ENCODE measurements around the gene EVC.
A peak's percentile ranks its signal among the peaks of the same experiment; 100 is the strongest.

EVC gene

DNA sequence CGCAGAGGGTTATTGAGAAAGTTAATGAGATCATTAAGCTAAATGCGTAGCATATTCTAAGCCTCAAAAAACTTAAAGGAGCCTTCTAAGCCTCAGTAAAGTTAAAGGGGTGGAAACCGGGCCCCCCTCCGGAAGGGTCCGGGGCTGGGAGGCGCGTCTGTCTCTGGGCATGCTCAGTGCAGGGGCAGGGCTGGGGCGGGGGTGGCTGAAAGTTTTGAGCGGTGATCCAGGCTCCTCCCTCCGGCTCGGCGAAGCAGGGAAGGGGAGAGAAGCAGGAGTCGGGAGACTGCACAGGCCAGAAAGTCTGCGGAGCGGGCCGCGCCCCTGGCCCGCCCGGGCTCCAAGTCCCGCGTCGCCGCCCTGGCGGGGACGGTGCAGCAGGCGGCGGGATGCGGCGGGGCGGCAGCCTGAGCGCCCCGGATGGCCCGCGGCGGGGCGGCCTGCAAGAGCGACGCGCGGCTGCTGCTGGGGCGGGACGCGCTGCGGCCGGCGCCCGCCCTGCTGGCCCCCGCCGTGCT is at the start of gene EVC:
Gene EVC (plus strand): TSS at position 241 of the 518 bp plus-strand sequence. CDS start 180 bp downstream, at position 421.
- H3K4me3 Mint-ChIP-seq = peak within 1 kb of the TSS; percentile 55
- peaks cover 52% of the 10 kb centered on the region for H3K27me3 Mint-ChIP-seq
- peaks cover 21% of the 10 kb centered on the region for H3K4me1 Mint-ChIP-seq (ENCODE audit: low read depth)
- H3K9me3 Mint-ChIP-seq = peaks cover 17% of the 10 kb centered on the region
- H3K27ac Mint-ChIP-seq = no peak within 1 kb of the TSS
- peaks cover 4% of the 10 kb centered on the region for H3K36me3 Mint-ChIP-seq (ENCODE audit: low read depth)

DNA sequence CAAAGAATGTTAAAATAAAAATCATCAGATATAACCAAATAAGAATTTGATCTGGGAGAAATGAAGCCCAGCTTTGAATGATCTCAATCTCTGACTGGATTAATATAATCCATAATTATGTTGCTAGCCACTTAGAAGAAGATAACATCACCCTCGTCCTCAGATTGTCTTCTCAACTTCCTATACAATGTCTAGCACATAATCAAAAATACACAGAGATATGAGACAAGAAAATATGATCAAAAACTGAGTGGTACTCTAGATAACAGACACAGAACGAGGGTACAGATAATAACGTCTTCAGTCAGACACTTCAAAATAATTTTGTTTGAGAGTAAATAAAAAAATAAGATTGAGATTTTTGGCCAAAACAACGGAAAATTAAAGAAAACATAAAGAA is 49.8 kb upstream of the EVC start:
- peaks cover 15% of the 10 kb centered on the region for H3K9me3 Mint-ChIP-seq
- peaks cover 4% of the 10 kb centered on the region for H3K36me3 Mint-ChIP-seq (ENCODE audit: low read depth)
- H3K4me3 Mint-ChIP-seq = no peak overlapping the region
- H3K27ac Mint-ChIP-seq = no peak overlapping the region
- no peaks in the 10 kb centered on the region for H3K4me1 Mint-ChIP-seq (ENCODE audit: low read depth)
- H3K27me3 Mint-ChIP-seq = peaks cover 4% of the 10 kb centered on the region

DNA sequence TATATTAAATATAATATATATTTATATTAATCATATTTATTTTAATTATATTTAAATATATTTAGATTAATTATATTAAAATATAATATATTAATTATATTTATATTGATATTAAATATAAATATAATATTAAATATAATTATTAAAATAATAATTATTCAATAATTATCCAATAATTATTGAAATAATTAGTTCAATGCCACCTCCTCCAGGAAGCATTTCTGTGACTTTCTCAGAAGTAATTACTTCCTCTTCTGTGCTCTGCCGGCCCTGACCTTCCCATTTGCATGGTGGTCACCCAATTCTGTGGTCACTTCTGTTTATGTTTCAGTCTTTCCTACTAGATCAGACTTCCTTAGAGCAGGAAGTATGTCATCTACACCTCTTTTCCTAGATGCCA is 48.4 kb upstream of the EVC start:
- peaks cover 4% of the 10 kb centered on the region for H3K27me3 Mint-ChIP-seq
- no peak overlapping the region for H3K27ac Mint-ChIP-seq
- no peaks in the 10 kb centered on the region for H3K4me1 Mint-ChIP-seq (ENCODE audit: low read depth)
- H3K9me3 Mint-ChIP-seq = peaks cover 15% of the 10 kb centered on the region
- no peak overlapping the region for H3K4me3 Mint-ChIP-seq
- peaks cover 4% of the 10 kb centered on the region for H3K36me3 Mint-ChIP-seq (ENCODE audit: low read depth)

DNA sequence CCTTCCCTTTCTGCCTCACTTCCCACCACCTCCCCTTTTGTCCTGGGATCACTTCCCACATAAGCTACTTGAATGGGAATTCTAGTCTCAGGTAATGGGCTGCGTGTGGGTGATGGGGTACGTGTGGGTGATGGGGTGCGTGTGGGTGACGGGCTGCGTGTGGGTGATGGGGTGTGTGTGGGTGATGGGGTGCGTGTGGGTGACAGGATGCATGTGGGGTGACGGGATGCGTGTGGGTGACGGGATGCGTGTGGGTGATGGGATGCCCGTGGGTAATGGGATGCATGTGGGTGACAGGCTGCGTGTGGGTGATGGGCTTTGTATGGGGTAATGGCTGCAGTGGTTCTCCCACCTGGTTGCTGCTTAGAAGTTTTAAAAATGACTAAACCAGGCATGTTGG is 46.2 kb upstream of the EVC start:
- Mint-ChIP-seq H3K27ac (no peak overlapping the region), H3K9me3 (peaks cover 24% of the 10 kb centered on the region), H3K4me1 (ENCODE audit: low read depth) (no peaks in the 10 kb centered on the region)

DNA sequence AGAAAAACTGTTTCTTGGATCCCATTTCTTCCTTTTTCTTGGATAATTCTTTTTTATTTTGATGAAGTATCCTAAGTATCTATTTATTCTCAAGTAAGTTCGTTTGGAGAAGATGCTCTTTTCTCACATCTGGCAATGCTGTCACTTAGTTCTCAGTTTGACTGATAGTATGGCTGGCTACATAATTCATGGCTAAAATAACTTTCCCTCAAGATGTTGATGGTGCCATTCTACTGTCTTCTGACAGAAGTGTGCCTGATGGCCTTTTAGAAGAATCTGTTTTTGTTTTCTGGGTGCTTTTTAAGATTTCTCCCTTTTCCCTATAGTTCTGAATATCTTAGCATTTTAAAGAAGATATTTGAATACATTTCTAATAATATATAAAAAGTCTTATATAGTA is 44.3 kb upstream of the EVC start:
- Mint-ChIP-seq H3K4me1 (ENCODE audit: low read depth) (no peaks in the 10 kb centered on the region), H3K36me3 (ENCODE audit: low read depth) (peaks cover 4% of the 10 kb centered on the region), H3K27ac (no peak overlapping the region), H3K9me3 (peaks cover 17% of the 10 kb centered on the region), H3K27me3 (no peaks in the 10 kb centered on the region), H3K4me3 (no peak overlapping the region)

More for the DNA sequence above, 46.2 kb upstream of the EVC start:
- H3K4me3 Mint-ChIP-seq = no peak overlapping the region
- H3K27me3 Mint-ChIP-seq = no peaks in the 10 kb centered on the region
- H3K36me3 Mint-ChIP-seq (ENCODE audit: low read depth) = peaks cover 4% of the 10 kb centered on the region

DNA sequence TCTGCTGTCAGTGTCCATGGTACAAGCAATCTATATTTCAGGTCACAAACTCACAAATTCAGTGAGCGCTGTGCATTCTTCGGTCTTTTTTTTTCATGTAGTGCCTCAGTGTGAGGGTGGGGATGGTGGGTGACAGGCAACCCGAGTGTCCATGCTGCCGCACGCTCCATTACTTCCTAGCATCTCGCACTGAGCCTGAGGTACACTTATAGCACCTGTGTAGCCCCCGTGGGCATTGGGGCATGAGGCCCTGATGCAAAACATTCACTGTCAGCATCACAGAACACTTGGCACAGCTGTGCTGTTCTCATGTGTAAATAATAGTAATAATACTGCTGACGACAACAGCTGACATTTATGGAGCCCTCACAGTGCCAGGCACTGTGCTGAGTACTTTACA is 34.2 kb upstream of the EVC start:
- H3K27me3 Mint-ChIP-seq = no peaks in the 10 kb centered on the region
- no peak overlapping the region for H3K27ac Mint-ChIP-seq
- no peaks in the 10 kb centered on the region for H3K36me3 Mint-ChIP-seq (ENCODE audit: low read depth)
- no peaks in the 10 kb centered on the region for H3K9me3 Mint-ChIP-seq
- H3K4me1 Mint-ChIP-seq (ENCODE audit: low read depth) = no peaks in the 10 kb centered on the region
- H3K4me3 Mint-ChIP-seq = no peak overlapping the region

DNA sequence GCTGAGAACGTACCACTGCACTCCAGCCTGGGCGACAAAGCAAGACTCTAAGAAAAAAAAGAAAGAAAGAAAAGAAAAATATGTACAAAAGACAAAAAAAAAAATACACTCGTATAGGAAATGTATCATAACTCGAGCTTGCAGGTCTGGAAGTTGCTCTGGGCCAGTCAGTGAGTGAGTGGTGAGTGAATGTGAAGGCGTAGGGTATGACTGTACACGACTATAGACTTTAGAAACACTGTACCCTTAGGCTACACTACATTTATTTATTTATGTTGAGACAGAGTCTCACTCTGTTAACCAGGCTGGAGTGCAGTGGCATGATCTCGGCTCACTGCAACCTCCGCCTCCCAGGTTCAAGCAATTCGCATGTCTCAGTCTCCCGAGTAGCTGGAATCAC is 32.0 kb upstream of the EVC start:
- no peaks in the 10 kb centered on the region for H3K36me3 Mint-ChIP-seq (ENCODE audit: low read depth)
- no peak overlapping the region for H3K27ac Mint-ChIP-seq
- no peaks in the 10 kb centered on the region for H3K4me1 Mint-ChIP-seq (ENCODE audit: low read depth)
- H3K4me3 Mint-ChIP-seq = no peak overlapping the region
- no peaks in the 10 kb centered on the region for H3K27me3 Mint-ChIP-seq
- no peaks in the 10 kb centered on the region for H3K9me3 Mint-ChIP-seq

DNA sequence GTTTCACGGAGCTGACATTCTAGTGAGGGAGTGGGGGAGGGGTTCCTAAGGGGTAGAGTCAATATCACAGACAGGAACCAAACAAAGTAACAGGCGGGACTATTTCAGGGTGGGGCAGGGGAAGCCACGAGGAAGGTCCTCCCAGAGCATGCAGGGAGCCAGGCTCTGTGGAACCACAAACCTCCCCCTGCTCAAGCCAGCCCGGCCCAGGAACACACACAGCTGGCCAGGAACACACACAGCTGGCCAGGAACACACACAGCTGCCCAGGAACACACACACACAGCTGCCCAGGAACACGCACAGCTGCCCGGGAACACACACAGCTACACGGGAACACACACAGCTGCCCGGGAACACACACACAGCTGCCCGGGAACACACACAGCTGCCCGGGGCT is 27.4 kb upstream of the EVC start:
- Mint-ChIP-seq H3K27me3 (no peaks in the 10 kb centered on the region), H3K9me3 (no peaks in the 10 kb centered on the region), H3K4me1 (ENCODE audit: low read depth) (no peaks in the 10 kb centered on the region), H3K4me3 (no peak overlapping the region), H3K36me3 (ENCODE audit: low read depth) (no peaks in the 10 kb centered on the region), H3K27ac (no peak overlapping the region)

DNA sequence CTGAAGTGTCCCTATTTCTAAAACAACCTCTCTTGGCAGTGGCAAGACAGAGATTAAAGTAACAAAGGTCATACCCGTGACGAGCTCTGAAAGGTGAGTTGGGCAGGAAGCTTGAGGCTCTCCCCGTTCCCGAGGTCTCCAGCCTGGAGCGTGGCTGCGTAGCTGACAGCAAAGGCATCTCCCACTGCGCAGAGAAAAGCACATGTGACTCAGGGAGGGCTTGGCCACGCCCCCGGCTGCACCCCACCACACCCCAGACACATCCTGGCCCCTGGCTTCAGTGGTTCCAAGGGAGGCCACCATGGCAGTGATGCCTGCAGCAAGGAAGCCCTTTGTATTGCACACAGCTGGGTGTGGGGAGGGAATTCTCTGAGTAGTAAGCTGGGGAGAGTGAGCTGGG is 25.7 kb upstream of the EVC start:
- H3K4me1 Mint-ChIP-seq (ENCODE audit: low read depth) = no peaks in the 10 kb centered on the region

DNA sequence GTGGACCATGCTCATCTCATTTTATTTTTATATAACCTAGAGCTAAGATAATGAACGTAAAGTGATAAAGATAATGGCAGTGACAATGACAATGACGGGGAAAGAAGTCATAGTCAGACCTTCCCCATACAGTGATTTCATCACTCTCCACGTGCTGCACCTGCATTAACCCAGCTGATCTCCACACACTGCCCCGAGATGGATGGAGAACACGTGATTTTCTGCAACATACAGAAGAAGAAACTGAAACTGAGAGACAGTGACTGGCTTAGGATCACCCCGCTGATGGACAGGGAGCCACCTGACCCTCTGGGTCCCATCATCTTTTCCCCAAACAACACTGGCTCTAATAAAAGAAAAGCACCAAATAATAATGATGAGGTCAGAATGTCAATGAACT is 24.7 kb upstream of the EVC start:
- Mint-ChIP-seq H3K4me3 (no peak overlapping the region), H3K9me3 (no peaks in the 10 kb centered on the region), H3K36me3 (ENCODE audit: low read depth) (no peaks in the 10 kb centered on the region), H3K27me3 (no peaks in the 10 kb centered on the region), H3K27ac (no peak overlapping the region), H3K4me1 (ENCODE audit: low read depth) (no peaks in the 10 kb centered on the region)

More for the DNA sequence above, 25.7 kb upstream of the EVC start:
- Mint-ChIP-seq H3K9me3 (no peaks in the 10 kb centered on the region), H3K27me3 (no peaks in the 10 kb centered on the region), H3K36me3 (ENCODE audit: low read depth) (no peaks in the 10 kb centered on the region), H3K27ac (no peak overlapping the region), H3K4me3 (no peak overlapping the region)

DNA sequence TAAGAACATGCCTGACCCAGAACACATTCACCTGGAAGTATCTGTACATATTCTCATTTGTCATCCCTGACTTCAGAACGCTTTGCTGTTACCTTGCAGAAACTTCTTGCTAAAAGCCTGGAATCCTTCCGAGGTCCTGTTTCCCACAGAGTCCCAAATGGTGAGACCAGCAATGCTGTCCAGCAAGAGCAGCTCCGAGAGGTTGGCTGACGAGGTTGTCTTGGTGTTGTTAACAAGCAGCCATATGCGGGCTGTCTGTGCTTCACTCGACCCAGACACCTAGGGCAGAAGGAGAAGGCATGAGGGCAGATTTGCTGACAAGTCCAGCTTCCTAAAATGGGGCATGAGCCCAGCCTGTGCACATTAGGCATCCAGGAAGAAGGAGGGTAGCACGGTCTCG is 21.9 kb upstream of the EVC start:
- Mint-ChIP-seq H3K4me3 (no peak overlapping the region), H3K27ac (no peak overlapping the region), H3K27me3 (no peaks in the 10 kb centered on the region), H3K4me1 (ENCODE audit: low read depth) (no peaks in the 10 kb centered on the region), H3K36me3 (ENCODE audit: low read depth) (no peaks in the 10 kb centered on the region), H3K9me3 (no peaks in the 10 kb centered on the region)

DNA sequence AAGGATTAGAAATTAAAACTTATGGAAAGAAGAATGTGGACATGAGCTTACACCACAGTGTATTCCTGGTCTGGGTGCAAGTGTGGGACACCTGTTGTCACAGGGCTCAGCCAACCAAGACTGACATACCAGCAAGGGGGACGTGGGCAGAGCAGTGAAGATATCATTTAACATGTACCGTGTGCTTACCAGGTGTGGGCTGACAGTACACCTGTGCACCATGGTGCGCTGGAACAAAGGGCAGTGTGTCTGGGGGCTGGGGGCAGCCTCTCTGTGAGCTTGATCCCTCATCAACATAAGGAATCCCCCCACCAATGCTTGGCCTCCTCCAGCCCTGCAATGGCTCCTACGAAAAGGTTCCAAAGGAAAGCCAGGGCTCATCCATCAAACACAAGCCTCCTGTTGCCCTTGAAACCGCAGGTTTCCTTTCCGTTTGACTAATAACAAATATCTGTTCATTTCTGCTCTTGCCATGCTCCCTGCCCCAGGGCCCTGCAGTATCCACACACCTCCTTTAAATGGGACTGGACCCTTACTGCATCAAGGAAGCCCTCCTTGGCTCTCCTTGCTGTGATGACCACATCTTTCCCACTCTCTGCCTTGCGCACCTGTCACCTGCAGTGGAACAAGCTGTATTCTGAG is 19.4 kb upstream of the EVC start:
- Mint-ChIP-seq H3K36me3 (ENCODE audit: low read depth) (no peaks in the 10 kb centered on the region), H3K4me3 (no peak overlapping the region), H3K4me1 (ENCODE audit: low read depth) (no peaks in the 10 kb centered on the region), H3K9me3 (no peaks in the 10 kb centered on the region), H3K27me3 (no peaks in the 10 kb centered on the region), H3K27ac (no peak overlapping the region)

DNA sequence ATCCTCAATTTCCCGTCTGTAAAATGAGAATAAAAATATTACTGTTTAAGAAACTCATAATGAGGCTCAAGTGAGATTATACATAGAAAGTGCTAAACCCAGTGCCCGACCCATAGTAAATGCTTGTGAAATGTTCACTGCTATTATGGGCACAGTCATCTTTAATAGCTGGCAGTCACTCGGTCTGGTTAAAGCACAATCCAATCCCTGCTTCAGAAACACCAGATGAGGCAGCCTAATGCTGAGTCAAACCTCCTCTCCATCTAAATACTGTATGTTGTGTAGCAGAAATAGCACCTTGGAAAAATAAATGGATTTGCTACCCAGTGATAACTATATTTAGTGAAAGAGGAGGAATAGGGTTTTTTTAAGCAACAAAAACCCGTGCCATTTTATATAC is 17.1 kb upstream of the EVC start:
- Mint-ChIP-seq H3K27ac (no peak overlapping the region), H3K27me3 (no peaks in the 10 kb centered on the region), H3K4me3 (no peak overlapping the region), H3K36me3 (ENCODE audit: low read depth) (no peaks in the 10 kb centered on the region), H3K9me3 (no peaks in the 10 kb centered on the region), H3K4me1 (ENCODE audit: low read depth) (no peaks in the 10 kb centered on the region)

DNA sequence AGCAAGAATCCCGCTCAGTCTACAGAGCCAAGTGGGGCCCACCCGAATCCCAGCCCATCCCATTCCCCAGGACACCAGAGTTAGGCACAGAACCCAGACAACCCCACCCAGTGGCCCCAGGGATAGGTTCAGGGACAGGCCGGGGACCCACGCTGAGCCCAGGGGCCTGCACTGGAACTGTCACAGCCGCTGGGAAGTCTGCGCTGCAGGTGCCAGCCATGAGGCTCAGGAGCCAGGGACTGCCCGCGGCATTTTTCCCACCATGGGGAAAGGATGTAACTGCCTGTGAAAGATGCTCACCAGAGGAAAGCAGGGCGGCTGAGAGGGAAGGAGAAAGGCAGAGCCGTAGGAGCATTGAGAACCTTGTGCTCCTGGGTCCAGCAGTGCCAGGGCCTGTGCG is 14.7 kb upstream of the EVC start:
- no peaks in the 10 kb centered on the region for H3K4me1 Mint-ChIP-seq (ENCODE audit: low read depth)
- H3K27me3 Mint-ChIP-seq = no peaks in the 10 kb centered on the region
- no peaks in the 10 kb centered on the region for H3K36me3 Mint-ChIP-seq (ENCODE audit: low read depth)
- no peak overlapping the region for H3K27ac Mint-ChIP-seq
- H3K4me3 Mint-ChIP-seq = no peak overlapping the region
- H3K9me3 Mint-ChIP-seq = no peaks in the 10 kb centered on the region

DNA sequence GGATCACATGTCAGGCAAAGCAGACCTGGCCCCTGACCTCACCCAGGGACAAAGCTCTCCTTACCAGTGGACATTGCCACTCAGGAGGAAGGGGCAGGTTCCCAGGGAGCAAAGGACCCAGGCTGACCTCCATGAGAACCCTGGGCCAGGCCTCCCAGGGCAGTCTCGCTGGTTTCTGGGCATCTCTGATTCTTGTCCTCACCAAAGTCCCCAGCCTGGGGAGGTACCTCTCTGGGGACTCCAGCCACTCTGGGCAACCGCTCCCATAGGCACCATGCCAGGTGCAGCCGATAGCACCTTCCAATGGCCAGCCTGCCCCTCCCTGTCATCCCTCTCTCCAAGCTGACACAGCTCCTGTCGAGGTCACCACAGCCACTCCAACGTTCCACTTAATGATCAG is 10.5 kb upstream of the EVC start:
- H3K9me3 Mint-ChIP-seq = peaks cover 7% of the 10 kb centered on the region
- H3K4me1 Mint-ChIP-seq (ENCODE audit: low read depth) = no peaks in the 10 kb centered on the region
- no peaks in the 10 kb centered on the region for H3K27me3 Mint-ChIP-seq
- H3K4me3 Mint-ChIP-seq = no peak overlapping the region
- no peaks in the 10 kb centered on the region for H3K36me3 Mint-ChIP-seq (ENCODE audit: low read depth)
- no peak overlapping the region for H3K27ac Mint-ChIP-seq

DNA sequence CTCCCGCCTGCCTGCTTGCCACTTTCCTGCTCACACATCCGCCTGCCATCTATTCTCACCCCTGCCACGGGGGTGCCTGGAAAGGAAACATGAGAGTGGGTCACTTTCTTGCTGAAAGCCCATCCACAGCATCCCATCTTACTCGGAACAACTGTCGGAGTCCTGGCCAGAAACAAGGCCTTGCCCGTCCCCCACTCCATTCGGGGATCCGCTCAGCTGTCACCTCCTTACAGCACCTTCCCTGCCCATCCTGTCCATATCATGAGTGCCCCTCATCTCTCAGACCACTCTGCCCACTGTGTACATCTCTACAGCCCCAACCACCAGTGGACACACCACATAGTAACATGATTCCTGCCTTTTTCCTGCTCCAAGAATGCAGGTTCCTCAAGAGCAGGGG is 9.0 kb upstream of the EVC start:
- H3K27me3 Mint-ChIP-seq = peaks cover 6% of the 10 kb centered on the region
- H3K4me3 Mint-ChIP-seq = no peak overlapping the region
- peaks cover 7% of the 10 kb centered on the region for H3K9me3 Mint-ChIP-seq
- H3K36me3 Mint-ChIP-seq (ENCODE audit: low read depth) = no peaks in the 10 kb centered on the region
- H3K27ac Mint-ChIP-seq = no peak overlapping the region
- H3K4me1 Mint-ChIP-seq (ENCODE audit: low read depth) = peaks cover under 1% of the 10 kb centered on the region

All from stimulated activated naive CD8-positive, alpha-beta T cell treated with anti-CD3 and anti-CD28 coated beads, Interleukin-15, Interleukin-2, amounts not matched to agents 100 ng/mL and 50 ng/mL, for 24 hours (primary cell).